ENCODE measurements around the gene MEI1. TPM values are rescaled to one million over a fixed set of nuclear protein-coding genes. Genes with fewer than 3 reads are reported as not detected.

MEI1 gene
- total RNA-seq, 2 experiments from 2014 or later, result 2.3 to 14.6 TPM

GRCh38 chr22:41722496-41722895 is 23.2 kb downstream of the MEI1 start:
- no peak for DNase-seq (ENCODE audit: low spot score)
- Histone ChIP-seq H3K4me2 (ENCODE audit: low read length) (no peak overlapping the region), H3K4me1 (ENCODE audit: insufficient read depth, low read length, poor library complexity, severe bottlenecking) (no peaks in the 10 kb centered on the region), H3K79me2 (ENCODE audit: insufficient read depth, low read depth, low read length) (no peaks in the 10 kb centered on the region), H3K4me3 (ENCODE audit: low read depth, low read length, poor library complexity, severe bottlenecking) (no peak overlapping the region), H3K9me2 (ENCODE audit: insufficient read depth, low read length) (no peaks in the 10 kb centered on the region), H3K36me3 (ENCODE audit: insufficient read depth, low read length) (no peaks in the 10 kb centered on the region), H4K20me1 (ENCODE audit: insufficient read depth, low read length) (no peaks in the 10 kb centered on the region), H3K27ac (ENCODE audit: low read depth, low read length, poor library complexity, severe bottlenecking) (no peak overlapping the region), H2AFZ (ENCODE audit: low read length) (no peak overlapping the region), H3K9me3 (ENCODE audit: low read length) (no peaks in the 10 kb centered on the region)
- intact Hi-C loops (cut with micrococcal nuclease; ENCODE audit: unreplicated experiment), result no loop called here
- no peak for TF ChIP-seq CTCF (conservative IDR thresholded peaks at IDR 0.05; ENCODE audit: low read length)
- TF ChIP-seq EZH2phosphoT487 (IDR thresholded peaks at IDR 0.05; ENCODE audit: borderline replicate concordance, low read depth, low read length), result no peak
- POLR2A ChIA-PET, result interaction anchor here (1.7 kb wide), 1 partner anchor 17 kb away, joined by 3 read pairs; no protein-coding TSS in a partner anchor
- no TSS peak for BruUV-seq (replicated peaks)
- CTCF ChIA-PET (ENCODE audit: unreplicated experiment), result no interaction called here

GRCh38 chr22:41725510-41726110 is 26.3 kb downstream of the MEI1 start:
- Histone ChIP-seq H3K4me3 (ENCODE audit: low read depth, low read length, poor library complexity, severe bottlenecking) (no peak overlapping the region), H2AFZ (ENCODE audit: low read length) (no peak overlapping the region)

More at GRCh38 chr22:41725510-41726110, 26.3 kb downstream of the MEI1 start:
- no peaks in the 10 kb centered on the region for H4K20me1 ChIP-seq (ENCODE audit: insufficient read depth, low read length)
- H3K36me3 ChIP-seq (ENCODE audit: insufficient read depth, low read length), result no peaks in the 10 kb centered on the region
- H3K4me1 ChIP-seq (ENCODE audit: insufficient read depth, low read length, poor library complexity, severe bottlenecking), result no peaks in the 10 kb centered on the region
- no peak overlapping the region for H3K4me2 ChIP-seq (ENCODE audit: low read length)
- H3K27ac ChIP-seq (ENCODE audit: low read depth, low read length, poor library complexity, severe bottlenecking), result no peak overlapping the region
- CTCF ChIA-PET (ENCODE audit: unreplicated experiment), result no interaction called here
- H3K9me2 ChIP-seq (ENCODE audit: insufficient read depth, low read length), result no peaks in the 10 kb centered on the region
- POLR2A ChIA-PET, result interaction anchor here (0.8 kb wide), 1 partner anchor 24 kb away, joined by 5 read pairs; no protein-coding TSS in a partner anchor
- DNase-seq (ENCODE audit: low spot score), result no peak
- no peaks in the 10 kb centered on the region for H3K9me3 ChIP-seq (ENCODE audit: low read length)
- TF ChIP-seq CTCF (conservative IDR thresholded peaks at IDR 0.05; ENCODE audit: low read length) (no peak), EZH2phosphoT487 (IDR thresholded peaks at IDR 0.05; ENCODE audit: borderline replicate concordance, low read depth, low read length) (no peak)
- H3K79me2 ChIP-seq (ENCODE audit: insufficient read depth, low read depth, low read length), result no peaks in the 10 kb centered on the region
- intact Hi-C loops (cut with micrococcal nuclease; ENCODE audit: unreplicated experiment), result no loop called here
- BruUV-seq (replicated peaks), result no TSS peak

Measured in OCI-LY7 (cell line).